Lower leg skin (tissue), 3 donors: ENCODE results near the gene MLST8.

Experiments
- CTCF ChIP-seq, 3 donors: fragments of 450-650 bp; IDR thresholded peaks; one replicate each; pipeline ENCODE4 v1.5.1; 2016; ENCODE audit warnings: antibody characterized with exemption in 3 of 3, mild to moderate bottlenecking in 3 of 3, moderate library complexity in 2 of 3
- POLR2A ChIP-seq, 2 donors: fragments of 450-650 bp; IDR thresholded peaks; one replicate each; pipeline ENCODE4 v1.6.1; 2016 to 2017; ENCODE audit warnings: antibody characterized with exemption in 2 of 2, mild to moderate bottlenecking in 1 of 2, moderate library complexity in 1 of 2

- TF ChIP-seq CTCF (IDR thresholded peaks at IDR 0.05), result no peak
- TF ChIP-seq POLR2A (IDR thresholded peaks at IDR 0.05), result no peak
These were observed 21.7 kb downstream of the MLST8 start for GRCh38 chr16:2226918-2227317.
